ENCODE data around the gene DLEU7.
A peak's percentile ranks its signal among the peaks of the same experiment; 100 is the strongest.

The DLEU7 gene

GRCh38 chr13:50843257-50844083 is at the start of gene DLEU7:
TSS of gene DLEU7 (minus strand) at chr13:50843692. CDS start at chr13:50843646, 46 bp downstream.
- DNase-seq (ENCODE audit: low spot score): peak; percentile 69

- no peak for DNase-seq (ENCODE audit: low spot score)
Observed at GRCh38 chr13:50892210-50892944, 48.9 kb upstream of the DLEU7 start.

- DNase-seq (ENCODE audit: low spot score): no peak
Observed at GRCh38 chr13:50891206-50891605, 47.7 kb upstream of the DLEU7 start.

- DNase-seq (ENCODE audit: low spot score): no peak
Observed at GRCh38 chr13:50889317-50889716, 45.8 kb upstream of the DLEU7 start.

GRCh38 chr13:50888362-50888761 is 44.9 kb upstream of the DLEU7 start:
- DNase-seq (ENCODE audit: low spot score): no peak

GRCh38 chr13:50887151-50887550 is 43.7 kb upstream of the DLEU7 start:
- DNase-seq (ENCODE audit: low spot score): no peak

- DNase-seq (ENCODE audit: low spot score): no peak
Observed at GRCh38 chr13:50884265-50884664, 40.8 kb upstream of the DLEU7 start.

GRCh38 chr13:50883728-50884127 is 40.2 kb upstream of the DLEU7 start:
- no peak for DNase-seq (ENCODE audit: low spot score)

- DNase-seq (ENCODE audit: low spot score): no peak
Observed at GRCh38 chr13:50882816-50883435, 39.4 kb upstream of the DLEU7 start.

GRCh38 chr13:50873991-50874390 is 30.5 kb upstream of the DLEU7 start:
- DNase-seq (ENCODE audit: low spot score): no peak

- DNase-seq (ENCODE audit: low spot score): no peak
Observed at GRCh38 chr13:50873467-50873866, 30.0 kb upstream of the DLEU7 start.

- no peak for DNase-seq (ENCODE audit: low spot score)
Observed at GRCh38 chr13:50871405-50871804, 27.9 kb upstream of the DLEU7 start.

GRCh38 chr13:50867637-50867945 is 24.1 kb upstream of the DLEU7 start:
- DNase-seq (ENCODE audit: low spot score): no peak

GRCh38 chr13:50866817-50867636 is 23.5 kb upstream of the DLEU7 start:
- no peak for DNase-seq (ENCODE audit: low spot score)

GRCh38 chr13:50864492-50864891 is 21.0 kb upstream of the DLEU7 start:
- no peak for DNase-seq (ENCODE audit: low spot score)

GRCh38 chr13:50855681-50856080 is 12.2 kb upstream of the DLEU7 start:
- no peak for DNase-seq (ENCODE audit: low spot score)

GRCh38 chr13:50850445-50850844 is 7.0 kb upstream of the DLEU7 start:
- DNase-seq (ENCODE audit: low spot score): no peak

- no peak for DNase-seq (ENCODE audit: low spot score)
Observed at GRCh38 chr13:50847501-50847900, 4.0 kb upstream of the DLEU7 start.

- no peak for DNase-seq (ENCODE audit: low spot score)
Observed at GRCh38 chr13:50846861-50847475, 3.5 kb upstream of the DLEU7 start.

- no peak for DNase-seq (ENCODE audit: low spot score)
Observed at GRCh38 chr13:50845211-50845610, 1.7 kb upstream of the DLEU7 start.

- DNase-seq (ENCODE audit: low spot score): no peak
Observed at GRCh38 chr13:50844084-50844875, 788 bp upstream of the DLEU7 start.
